BLaER1 treated with 17β-estradiol and CSF1 and Interleukin-3, amounts not matched to agents 10 nM and 100 nM (cell line): ENCODE results near the gene ZNF48.

Experiments
- H3K27ac ChIP-seq, 11 experiments: shearing (Covaris generic); formaldehyde crosslinking; 2 replicates each; pipeline ENCODE4 v1.8.1; 2022
- H3K27me3 ChIP-seq, 11 experiments: shearing (Covaris generic); formaldehyde crosslinking; 2 replicates each; pipeline ENCODE4 v1.8.1; 2022
- H3K36me3 ChIP-seq, 11 experiments: shearing (Covaris generic); formaldehyde crosslinking; 2 replicates each; pipeline ENCODE4 v1.8.1; 2022
- H3K4me1 ChIP-seq, 10 experiments: shearing (Covaris generic); formaldehyde crosslinking; 2 replicates each; pipeline ENCODE4 v1.8.1; 2022
- H3K4me2 ChIP-seq, 11 experiments: shearing (Covaris generic); formaldehyde crosslinking; 2 replicates each; pipeline ENCODE4 v1.8.1; 2022
- H3K4me3 ChIP-seq, 10 experiments: shearing (Covaris generic); formaldehyde crosslinking; 2 replicates each; pipeline ENCODE4 v1.8.1; 2022
- H3K9ac ChIP-seq, 11 experiments: shearing (Covaris generic); formaldehyde crosslinking; 2 replicates each; pipeline ENCODE4 v1.8.1; 2022
- H3K9me3 ChIP-seq, 11 experiments: shearing (Covaris generic); formaldehyde crosslinking; replicated peaks in 1 of 11; 2 replicates each; pipeline ENCODE4 v1.8.1; 2022
- H4K20me1 ChIP-seq, 11 experiments: shearing (Covaris generic); formaldehyde crosslinking; 2 replicates each; pipeline ENCODE4 v1.8.1; 2022
- Cebpa-rat ChIP-seq, 11 experiments: shearing (Covaris generic); IDR thresholded peaks; 2 replicates each; pipeline ENCODE4 v1.8.1; 2022

The ZNF48 gene

DNA sequence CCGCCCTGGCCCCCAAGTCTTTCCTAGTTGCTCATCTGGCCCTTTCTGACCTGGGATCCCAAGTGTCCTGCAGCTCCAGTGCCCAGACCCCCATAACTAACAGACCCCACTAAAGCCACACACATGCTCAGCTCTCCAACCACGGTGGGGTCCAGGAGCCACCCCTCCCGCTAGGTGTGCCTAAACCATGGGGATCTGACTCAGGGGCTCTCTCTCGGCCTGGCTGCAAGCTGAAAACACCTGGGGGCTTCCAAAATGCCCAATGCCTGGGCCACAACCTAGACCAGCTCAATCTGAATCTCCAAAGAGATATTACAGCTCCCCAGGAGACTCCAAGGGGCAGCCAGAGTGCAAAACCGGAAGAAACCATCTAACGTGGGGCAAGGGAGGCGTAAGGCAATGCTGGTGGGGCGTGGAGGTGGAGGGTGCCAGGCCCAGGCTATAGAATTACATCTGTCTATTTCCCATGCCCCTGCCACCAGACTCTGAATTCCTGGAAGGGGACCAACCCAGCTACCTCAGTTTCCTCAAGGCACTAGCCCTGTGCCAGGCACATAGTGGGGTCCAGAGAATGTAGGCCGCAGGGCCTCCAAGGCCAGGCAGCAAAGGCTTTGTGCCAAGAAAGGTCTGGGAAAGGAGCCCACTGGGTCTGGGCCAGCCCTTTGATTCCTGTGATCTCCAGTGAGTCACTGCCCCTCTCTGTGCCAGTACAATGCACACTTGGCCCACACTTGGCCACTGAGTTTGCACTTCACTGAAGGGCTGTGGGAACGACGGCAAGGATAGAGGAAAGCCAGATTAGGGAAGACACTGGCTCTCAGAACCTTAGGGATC lies 43.4 kb upstream of the ZNF48 start:
- Histone ChIP-seq H3K9ac (peak overlapping the region in 3 of 11 experiments; percentile 4 to 26 (median 18); a peak in 4 of 22 replicates), H3K27ac (no peak overlapping the region), H3K9me3 (no peaks in the 10 kb centered on the region), H3K36me3 (peaks cover 41 to 53% (median 47%) of the 10 kb centered on the region in 11 experiments), H3K27me3 (no peaks in the 10 kb centered on the region), H3K4me2 (no peak overlapping the region; a peak in 1 of 22 replicates), H4K20me1 (peaks cover 0 to 51% (median 21%) of the 10 kb centered on the region in 11 experiments; a peak in 16 of 22 replicates), H3K4me1 (peaks cover 40 to 82% (median 68%) of the 10 kb centered on the region in 10 experiments), H3K4me3 (no peak overlapping the region)
- TF ChIP-seq Cebpa-rat (IDR thresholded peaks at IDR 0.05): no peak

DNA sequence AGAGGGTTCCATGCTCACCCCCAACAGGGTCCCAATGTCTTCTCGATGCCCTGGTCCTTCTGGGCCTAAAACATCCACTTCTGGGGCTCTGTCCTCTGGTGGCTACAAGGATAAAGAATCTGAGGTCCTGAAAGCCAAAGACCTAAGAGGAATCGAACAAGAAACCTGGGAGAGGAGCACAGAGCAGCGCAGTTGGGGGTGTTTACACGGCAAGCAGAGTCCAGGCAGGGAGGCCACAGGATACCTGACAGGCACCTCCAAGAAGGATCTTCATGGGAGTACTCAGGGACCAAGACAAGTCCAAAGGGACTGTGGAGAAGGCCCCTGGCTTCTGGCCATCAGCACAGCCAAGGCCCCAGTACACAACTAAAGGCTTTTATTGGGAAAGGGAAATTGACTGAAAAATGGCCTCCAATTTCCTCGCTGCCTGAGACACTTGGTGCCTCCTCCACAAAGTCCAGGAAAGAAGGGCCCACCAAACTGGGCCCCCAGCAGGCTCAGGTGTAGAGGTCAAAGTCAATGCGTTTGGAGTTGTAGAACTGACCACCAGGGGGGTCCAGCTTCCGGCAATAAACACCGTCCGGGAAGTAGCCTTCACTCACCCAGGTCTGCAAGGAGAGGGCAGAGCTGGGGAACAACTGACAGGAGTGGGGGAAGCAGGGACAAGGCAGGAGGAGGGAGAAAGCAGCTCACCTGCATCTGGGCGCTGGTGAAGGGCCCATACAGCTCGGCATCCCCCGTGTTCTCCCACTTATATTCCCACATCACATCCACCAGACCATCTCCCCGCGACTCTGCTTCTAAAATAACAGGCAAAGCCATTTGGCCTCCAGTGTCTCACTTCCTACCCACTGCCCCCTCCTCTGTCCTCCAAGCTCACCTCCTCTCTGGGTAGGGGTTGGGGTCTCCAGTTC lies 42.5 kb upstream of the ZNF48 start:
- H3K4me2 ChIP-seq: peak overlapping the region in 3 of 11 experiments; percentile 78 to 93 (median 92); a peak in 1 of 22 replicates
- H3K27ac ChIP-seq: no peak overlapping the region
- H3K9me3 ChIP-seq: no peaks in the 10 kb centered on the region
- H3K9ac ChIP-seq: peak overlapping the region in 5 of 11 experiments; percentile 1 to 91 (median 87); a peak in 5 of 22 replicates
- H3K4me1 ChIP-seq: peaks cover 49 to 77% (median 68%) of the 10 kb centered on the region in 10 experiments
- peaks cover 50 to 63% (median 56%) of the 10 kb centered on the region in 11 experiments for H3K36me3 ChIP-seq
- no peak overlapping the region for H3K4me3 ChIP-seq
- TF ChIP-seq Cebpa-rat (IDR thresholded peaks at IDR 0.05): no peak
- H3K27me3 ChIP-seq: no peaks in the 10 kb centered on the region
- peaks cover 2 to 55% (median 22%) of the 10 kb centered on the region in 11 experiments; a peak in 17 of 22 replicates for H4K20me1 ChIP-seq

DNA sequence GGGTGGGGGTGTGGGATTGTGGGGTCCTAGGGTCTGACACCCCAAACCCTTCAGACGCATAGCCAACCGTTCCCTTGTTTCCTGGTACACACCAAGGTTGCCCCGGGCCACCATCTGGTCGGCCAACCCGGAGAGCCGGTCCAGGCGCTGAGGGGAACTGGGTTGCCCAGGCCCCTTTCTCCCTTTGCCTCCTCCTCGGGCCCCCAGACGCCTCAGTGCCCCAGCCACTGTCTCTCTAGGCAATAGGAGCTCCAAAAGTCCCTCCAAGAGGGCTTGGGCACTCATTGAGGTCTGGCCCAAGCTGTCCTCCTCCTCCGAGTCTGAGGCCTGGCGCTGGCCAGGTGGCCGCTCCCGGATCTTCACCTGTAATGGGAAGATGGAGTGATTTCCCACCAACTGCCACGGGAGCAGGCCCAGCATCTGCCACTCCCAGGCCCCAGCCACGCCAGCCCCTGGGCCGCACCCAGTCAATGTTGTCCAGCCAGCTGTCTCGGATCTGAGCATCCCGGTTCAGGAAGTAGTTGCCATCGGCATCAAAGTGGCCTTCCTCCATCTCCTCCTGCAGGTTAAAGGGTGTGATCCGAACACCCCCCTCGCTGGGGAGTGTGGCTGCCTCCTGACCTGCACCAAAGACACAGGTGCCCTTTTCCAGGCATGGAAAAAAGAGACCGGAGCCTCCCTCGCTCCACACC lies 41.6 kb upstream of the ZNF48 start:
- peak overlapping the region; percentile 77 to 96 (median 93) for H3K4me2 ChIP-seq
- no peaks in the 10 kb centered on the region for H3K27me3 ChIP-seq
- H3K36me3 ChIP-seq: peaks cover 59 to 71% (median 65%) of the 10 kb centered on the region in 11 experiments
- TF ChIP-seq Cebpa-rat (IDR thresholded peaks at IDR 0.05): no peak
- peak overlapping the region; percentile 78 to 100 (median 98) for H3K4me3 ChIP-seq
- peaks cover 53 to 81% (median 65%) of the 10 kb centered on the region in 10 experiments for H3K4me1 ChIP-seq
- H3K9ac ChIP-seq: peak overlapping the region; percentile 87 to 96 (median 93)
- peaks cover 4 to 64% (median 24%) of the 10 kb centered on the region in 11 experiments; a peak in 17 of 22 replicates for H4K20me1 ChIP-seq
- no peaks in the 10 kb centered on the region for H3K9me3 ChIP-seq
- H3K27ac ChIP-seq: peak overlapping the region in 8 of 11 experiments; percentile 82 to 93 (median 91); a peak in 10 of 22 replicates

- H4K20me1 ChIP-seq: peaks cover 8 to 74% (median 30%) of the 10 kb centered on the region in 11 experiments; a peak in 19 of 22 replicates
- peaks cover 46 to 73% (median 58%) of the 10 kb centered on the region in 10 experiments for H3K4me1 ChIP-seq
- H3K36me3 ChIP-seq: peaks cover 68 to 80% (median 75%) of the 10 kb centered on the region in 11 experiments
- peak overlapping the region; percentile 77 to 96 (median 93) for H3K4me2 ChIP-seq
- no peaks in the 10 kb centered on the region for H3K9me3 ChIP-seq
- H3K9ac ChIP-seq: peak overlapping the region; percentile 87 to 96 (median 93)
- peak overlapping the region; percentile 56 to 93 (median 90) for H3K27ac ChIP-seq
- H3K27me3 ChIP-seq: no peaks in the 10 kb centered on the region
- TF ChIP-seq Cebpa-rat (IDR thresholded peaks at IDR 0.05): no peak
- H3K4me3 ChIP-seq: peak overlapping the region; percentile 78 to 100 (median 98)
These were observed 40.6 kb upstream of the ZNF48 start for GRCh38 chr16:30354423-30355143.

GRCh38 chr16:30355144-30355953 lies 39.9 kb upstream of the ZNF48 start, which contains the start of gene CD2BP2:
Gene CD2BP2 (minus strand): TSS chr16:30355308. CDS start chr16:30354681, 627 bp downstream.
- Histone ChIP-seq H3K4me3 (peak within 1 kb of the TSS; percentile 78 to 100 (median 98)), H3K27me3 (no peaks in the 10 kb centered on the region), H3K36me3 (peaks cover 74 to 81% (median 77%) of the 10 kb centered on the region in 11 experiments), H3K9me3 (no peaks in the 10 kb centered on the region), H3K9ac (peak within 1 kb of the TSS; percentile 87 to 96 (median 93)), H3K4me1 (peaks cover 39 to 66% (median 51%) of the 10 kb centered on the region in 10 experiments), H3K27ac (peak within 1 kb of the TSS; percentile 82 to 93 (median 91)), H3K4me2 (peak within 1 kb of the TSS; percentile 90 to 98 (median 95)), H4K20me1 (peaks cover 10 to 76% (median 38%) of the 10 kb centered on the region in 11 experiments; a peak in 19 of 22 replicates)
- no peak for TF ChIP-seq Cebpa-rat (IDR thresholded peaks at IDR 0.05)

DNA sequence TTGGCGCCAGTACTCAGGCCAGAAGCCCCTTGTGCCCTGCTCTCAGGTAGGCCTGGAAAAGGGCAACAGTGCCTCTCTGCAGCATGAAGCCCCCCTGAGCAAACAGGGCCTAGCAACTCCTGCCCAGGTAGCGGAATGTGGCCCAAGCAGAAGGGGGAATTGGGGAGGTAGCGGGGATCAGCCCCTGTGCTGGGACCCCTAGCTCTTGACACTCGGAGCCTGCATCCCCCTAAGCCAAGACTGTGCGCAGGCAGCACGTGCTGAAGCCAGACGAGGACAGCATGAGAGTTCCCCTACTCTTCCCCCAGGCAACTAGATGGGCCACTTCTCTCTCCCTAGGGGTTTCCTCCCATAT lies 39.3 kb upstream of the ZNF48 start:
- Histone ChIP-seq H3K4me1 (peaks cover 33 to 60% (median 45%) of the 10 kb centered on the region in 10 experiments), H3K4me3 (peak overlapping the region; percentile 78 to 100 (median 98)), H3K36me3 (peaks cover 74 to 81% (median 77%) of the 10 kb centered on the region in 11 experiments), H3K9ac (peak overlapping the region; percentile 87 to 96 (median 93)), H3K4me2 (peak overlapping the region; percentile 88 to 98 (median 95)), H3K9me3 (no peaks in the 10 kb centered on the region), H3K27ac (peak overlapping the region; percentile 82 to 93 (median 91); a peak in 21 of 22 replicates), H4K20me1 (peaks cover 10 to 76% (median 40%) of the 10 kb centered on the region in 11 experiments; a peak in 19 of 22 replicates), H3K27me3 (no peaks in the 10 kb centered on the region)
- TF ChIP-seq Cebpa-rat (IDR thresholded peaks at IDR 0.05): no peak
